HFF-Myc (cell line): Measurements from ENCODE around the gene COPS7B.
"Not testable (repeated sequence)": the region's sequence is repeated elsewhere in the genome, so short reads cannot be mapped to it uniquely, and the experiment has no call there.

Source experiments
- DNase-seq: peaks from one replicate; pipeline ENCODE4 v3.0.0-alpha.2; 2011; ENCODE audit warnings: low read depth; ENCODE audit errors: extremely low read depth
- H3K4me3 ChIP-seq: replicated peaks from 2 replicates; pipeline ENCODE4 v1.5.1; 2011; ENCODE audit warnings: low read depth, mild to moderate bottlenecking, control low read depth, low read length
- TF ChIP-seq, protein P1 (sequence below): IDR thresholded peaks from 2 replicates; pipeline ENCODE4 v1.5.1; 2012; ENCODE audit warnings: mild to moderate bottlenecking, low read depth, low read length, control low read depth; ENCODE audit errors: missing control alignments

COPS7B gene

GRCh38 chr2:231786177-231786916 lies at the start of gene COPS7B:
TSS of gene COPS7B (plus strand) at chr2:231786445. CDS start at chr2:231788571, 2,126 bp downstream.
- H3K4me3 ChIP-seq, result peak within 1 kb of the TSS; percentile 89
- TF ChIP-seq, protein P1, sequence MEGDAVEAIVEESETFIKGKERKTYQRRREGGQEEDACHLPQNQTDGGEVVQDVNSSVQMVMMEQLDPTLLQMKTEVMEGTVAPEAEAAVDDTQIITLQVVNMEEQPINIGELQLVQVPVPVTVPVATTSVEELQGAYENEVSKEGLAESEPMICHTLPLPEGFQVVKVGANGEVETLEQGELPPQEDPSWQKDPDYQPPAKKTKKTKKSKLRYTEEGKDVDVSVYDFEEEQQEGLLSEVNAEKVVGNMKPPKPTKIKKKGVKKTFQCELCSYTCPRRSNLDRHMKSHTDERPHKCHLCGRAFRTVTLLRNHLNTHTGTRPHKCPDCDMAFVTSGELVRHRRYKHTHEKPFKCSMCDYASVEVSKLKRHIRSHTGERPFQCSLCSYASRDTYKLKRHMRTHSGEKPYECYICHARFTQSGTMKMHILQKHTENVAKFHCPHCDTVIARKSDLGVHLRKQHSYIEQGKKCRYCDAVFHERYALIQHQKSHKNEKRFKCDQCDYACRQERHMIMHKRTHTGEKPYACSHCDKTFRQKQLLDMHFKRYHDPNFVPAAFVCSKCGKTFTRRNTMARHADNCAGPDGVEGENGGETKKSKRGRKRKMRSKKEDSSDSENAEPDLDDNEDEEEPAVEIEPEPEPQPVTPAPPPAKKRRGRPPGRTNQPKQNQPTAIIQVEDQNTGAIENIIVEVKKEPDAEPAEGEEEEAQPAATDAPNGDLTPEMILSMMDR, result peak; percentile 53
- DNase-seq, result peak; percentile 31

- no peak overlapping the region for H3K4me3 ChIP-seq
- TF ChIP-seq, protein P1, result no peak
- DNase-seq, result no peak
These were observed 48.5 kb upstream of the COPS7B start for GRCh38 chr2:231737761-231738160.

DNA sequence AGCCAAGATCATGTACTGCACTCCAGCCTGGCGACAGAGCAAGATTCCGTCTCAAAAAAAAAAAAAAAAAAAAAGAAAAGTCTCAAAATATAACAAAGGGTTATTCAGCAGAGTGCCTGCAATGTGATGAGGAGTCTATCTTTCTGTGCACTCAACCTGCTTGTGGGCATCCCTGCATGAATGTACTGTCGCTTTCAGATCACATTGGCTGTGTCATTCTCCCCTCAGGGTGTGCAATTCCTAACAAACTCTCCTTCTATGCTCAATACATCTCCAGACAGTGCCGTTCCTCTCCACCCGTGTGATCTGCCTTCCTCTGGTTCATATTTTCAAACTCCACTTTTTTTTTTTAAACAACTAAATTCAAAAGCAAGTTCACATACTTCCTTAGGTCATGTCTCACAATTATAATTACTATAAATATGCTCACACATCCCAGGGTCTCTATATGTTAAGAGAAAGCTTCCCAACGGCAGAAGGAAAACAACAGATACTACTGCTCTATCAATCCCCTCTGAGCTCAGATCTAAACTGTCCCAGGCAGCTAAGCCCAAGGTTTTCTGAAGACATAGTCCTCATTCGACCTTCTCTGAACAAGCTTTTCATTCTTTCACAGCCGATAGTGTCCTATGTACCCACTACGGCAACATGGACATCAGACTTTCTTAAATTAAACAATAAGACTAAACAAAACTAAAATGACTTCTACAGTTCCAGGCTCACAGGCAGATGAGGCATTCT lies 42.7 kb upstream of the COPS7B start:
- no peak overlapping the region for H3K4me3 ChIP-seq
- TF ChIP-seq, protein P1, result no peak
- DNase-seq, result no peak

DNA sequence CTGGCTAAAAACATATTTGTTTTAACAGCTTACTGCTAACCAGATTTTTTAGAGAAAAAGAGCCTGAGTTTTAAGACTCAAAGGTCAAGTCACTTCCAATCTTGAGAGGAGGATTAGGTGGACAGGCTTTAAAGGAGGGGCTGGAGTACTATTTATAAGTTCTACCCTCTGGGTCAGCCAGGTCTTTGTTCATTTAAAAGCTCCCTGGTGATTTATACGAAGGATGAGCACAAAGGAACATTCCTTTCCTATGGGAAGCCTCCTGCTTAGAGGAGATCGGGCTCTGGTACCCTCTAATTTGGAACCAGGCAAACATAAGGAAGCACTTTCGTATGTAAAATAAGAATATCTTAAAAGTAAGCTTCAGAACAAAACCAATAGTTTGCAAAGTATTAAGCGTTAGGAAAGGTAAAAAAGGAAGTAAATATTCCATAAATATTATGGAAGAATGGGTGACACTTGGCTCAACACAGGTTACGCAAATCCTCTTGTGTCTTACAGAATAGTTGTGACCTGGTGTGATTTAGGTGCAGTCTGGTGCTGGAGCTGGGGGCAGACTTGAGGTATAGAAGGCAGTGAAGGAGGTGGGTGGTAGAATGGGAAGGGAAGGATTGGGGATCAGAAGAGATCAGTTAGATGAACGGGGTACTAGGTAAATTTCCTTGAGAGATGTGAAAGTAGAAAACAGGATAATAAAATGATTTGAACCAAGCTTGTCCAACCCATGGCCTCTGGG lies 40.8 kb upstream of the COPS7B start:
- no peak for DNase-seq
- TF ChIP-seq, protein P1, result no peak
- H3K4me3 ChIP-seq, result no peak overlapping the region

DNA sequence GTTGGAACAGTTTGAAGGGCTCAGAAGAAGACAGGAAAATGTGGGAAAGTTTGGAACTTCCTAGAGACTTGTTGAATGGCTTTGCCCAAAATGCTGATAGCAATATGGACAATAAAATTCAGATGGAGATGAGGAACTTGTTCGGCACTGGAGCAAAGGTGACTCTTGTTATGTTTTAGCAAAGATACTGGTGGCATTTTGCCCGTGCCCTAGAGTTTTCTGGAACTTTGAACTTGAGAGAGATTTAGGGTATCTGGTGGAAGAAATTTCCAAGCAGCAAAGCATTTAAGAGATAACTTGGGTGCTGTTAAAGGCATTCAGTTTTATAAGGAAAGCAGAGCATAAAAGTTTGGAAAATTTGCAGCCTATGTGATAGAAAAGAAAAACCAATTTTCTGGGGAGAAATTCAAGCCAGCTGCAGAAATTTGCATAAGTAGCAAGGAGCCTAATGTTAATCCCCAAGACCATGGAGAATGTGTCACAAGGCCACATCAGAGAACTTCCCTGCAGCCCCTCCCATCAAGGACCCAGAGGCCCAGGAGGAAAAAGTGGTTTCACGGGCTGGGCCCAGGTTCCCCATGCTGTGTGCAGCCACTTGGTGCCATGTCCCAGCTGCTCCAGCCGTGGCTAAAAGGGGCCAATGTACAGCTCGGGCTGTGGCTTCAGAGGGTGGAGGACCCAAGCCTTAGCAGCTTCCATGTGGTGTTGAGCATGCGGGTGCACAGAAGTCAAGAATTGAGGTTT lies 37.9 kb upstream of the COPS7B start:
- DNase-seq, H3K4me3 ChIP-seq: not testable (repeated sequence)

DNA sequence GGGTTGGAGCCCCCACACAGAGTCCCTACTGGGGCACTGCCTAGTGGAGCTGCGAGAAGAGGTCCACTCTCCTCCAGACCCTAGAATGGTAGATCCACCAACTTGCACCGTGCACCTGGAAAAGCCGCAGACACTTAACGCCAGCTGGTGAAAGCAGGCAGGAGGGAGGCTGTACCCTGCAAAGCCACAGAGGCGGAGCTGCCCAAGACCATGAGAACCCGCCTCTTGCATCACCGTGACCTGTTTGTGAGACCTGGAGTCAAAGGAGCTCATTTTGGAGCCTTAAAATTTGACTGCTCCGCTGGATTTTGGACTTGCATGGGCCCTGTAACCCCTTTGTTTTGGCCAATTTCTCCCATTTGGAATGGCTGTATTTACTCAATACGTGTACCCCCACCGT lies 37.2 kb upstream of the COPS7B start:
- H3K4me3 ChIP-seq, DNase-seq: not testable (repeated sequence)

DNA sequence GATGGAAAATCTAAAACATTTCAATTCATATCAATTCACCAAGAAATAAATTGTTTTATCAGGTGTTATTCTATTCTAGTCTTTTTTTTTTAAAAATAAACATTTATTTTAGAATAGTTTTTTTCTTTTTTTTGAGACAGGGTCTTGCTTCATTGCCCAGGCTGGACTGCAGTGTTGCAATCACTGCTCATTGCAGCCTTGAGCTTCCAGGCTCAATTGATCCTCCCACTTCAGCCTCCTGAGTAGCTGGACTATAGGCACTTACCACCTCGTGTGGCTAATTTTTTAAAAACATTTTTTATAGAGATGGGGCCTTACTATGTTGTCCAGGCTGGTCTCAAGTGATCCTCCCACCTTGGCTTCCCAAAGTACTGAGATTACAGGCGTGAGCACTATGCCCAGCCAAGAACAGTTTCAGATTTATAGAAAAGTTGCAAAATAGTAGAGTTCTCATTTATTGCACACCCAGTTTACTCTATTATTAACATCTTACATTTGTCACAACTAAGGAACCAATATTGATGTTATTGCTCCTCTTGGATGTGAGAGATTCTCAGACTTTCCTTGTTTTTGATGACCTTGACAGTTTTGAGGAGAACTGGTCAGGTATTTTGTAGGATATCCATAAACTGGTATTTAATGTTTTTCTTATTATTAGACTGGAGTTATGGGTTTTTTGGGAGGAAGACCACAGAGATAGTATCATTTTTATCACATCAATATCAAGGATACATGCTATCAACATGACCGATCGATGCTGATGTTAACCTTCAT lies 35.0 kb upstream of the COPS7B start:
- no peak for DNase-seq
- H3K4me3 ChIP-seq, result no peak overlapping the region
- TF ChIP-seq, protein P1, result no peak
